NCI-H82 treated with DMSO at 0.1 percent for 48 hours (cell line): ENCODE data around the gene PABPN1L.
"Not testable (repeated sequence)": the region's sequence is repeated elsewhere in the genome, so short reads cannot be mapped to it uniquely, and the experiment has no call there.

Source experiments
- DNase-seq: peaks from one replicate; lab custom pipeline; 2025; ENCODE audit not compliant: unreplicated experiment; lab: John Stamatoyannopoulos, UW

The PABPN1L gene

DNA sequence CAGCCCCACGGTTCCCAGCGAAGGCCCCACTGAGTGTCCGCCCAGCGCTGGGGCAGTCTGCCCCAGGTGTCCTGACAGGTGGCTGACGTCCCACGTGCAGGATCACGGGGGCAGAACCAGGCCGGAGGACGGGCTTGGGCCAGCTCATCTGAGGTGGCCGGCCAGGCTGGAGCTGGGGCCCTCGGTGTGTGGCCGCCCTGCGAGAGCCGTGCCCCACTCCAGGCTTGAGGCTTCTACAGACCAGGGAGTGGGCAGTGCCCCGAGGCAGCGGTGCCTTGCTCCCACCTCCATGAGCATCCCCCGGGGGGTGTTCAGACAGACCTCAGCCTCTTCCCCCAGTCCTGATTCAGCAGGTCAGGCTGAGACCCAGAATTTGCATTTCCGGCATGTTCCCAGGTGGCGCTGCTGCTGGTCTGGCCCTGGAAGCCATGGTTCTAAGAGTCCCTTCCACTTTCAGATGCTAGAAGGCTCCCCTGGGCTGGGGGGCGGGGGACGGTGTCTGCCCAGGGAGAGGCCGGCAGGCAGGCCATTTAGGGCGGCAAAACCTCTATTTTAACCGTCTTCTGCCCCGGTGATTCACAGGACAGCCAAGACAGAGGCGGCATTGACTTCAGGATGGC, 35.4 kb upstream of the PABPN1L start:
- no peak for DNase-seq

DNA sequence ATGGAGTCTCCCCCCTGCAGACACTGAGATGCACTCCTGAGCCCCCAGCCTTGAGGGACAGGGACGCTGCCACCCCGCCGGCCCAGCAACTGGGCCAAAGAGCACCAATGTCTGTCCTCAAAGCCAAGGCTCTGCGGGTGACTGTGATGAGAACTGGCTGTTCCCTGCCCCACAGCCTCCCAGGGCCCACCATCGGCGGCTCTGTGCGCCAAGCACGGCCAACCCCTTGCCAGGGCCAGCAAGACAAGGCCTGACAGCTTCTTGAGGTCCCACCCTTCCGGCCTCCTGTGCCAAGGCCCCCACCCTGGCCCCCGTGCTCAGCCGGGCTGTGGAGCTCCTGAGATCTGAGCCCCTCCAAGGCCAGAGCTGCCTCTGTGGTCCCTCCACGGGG, 34.2 kb upstream of the PABPN1L start:
- no peak for DNase-seq

DNA sequence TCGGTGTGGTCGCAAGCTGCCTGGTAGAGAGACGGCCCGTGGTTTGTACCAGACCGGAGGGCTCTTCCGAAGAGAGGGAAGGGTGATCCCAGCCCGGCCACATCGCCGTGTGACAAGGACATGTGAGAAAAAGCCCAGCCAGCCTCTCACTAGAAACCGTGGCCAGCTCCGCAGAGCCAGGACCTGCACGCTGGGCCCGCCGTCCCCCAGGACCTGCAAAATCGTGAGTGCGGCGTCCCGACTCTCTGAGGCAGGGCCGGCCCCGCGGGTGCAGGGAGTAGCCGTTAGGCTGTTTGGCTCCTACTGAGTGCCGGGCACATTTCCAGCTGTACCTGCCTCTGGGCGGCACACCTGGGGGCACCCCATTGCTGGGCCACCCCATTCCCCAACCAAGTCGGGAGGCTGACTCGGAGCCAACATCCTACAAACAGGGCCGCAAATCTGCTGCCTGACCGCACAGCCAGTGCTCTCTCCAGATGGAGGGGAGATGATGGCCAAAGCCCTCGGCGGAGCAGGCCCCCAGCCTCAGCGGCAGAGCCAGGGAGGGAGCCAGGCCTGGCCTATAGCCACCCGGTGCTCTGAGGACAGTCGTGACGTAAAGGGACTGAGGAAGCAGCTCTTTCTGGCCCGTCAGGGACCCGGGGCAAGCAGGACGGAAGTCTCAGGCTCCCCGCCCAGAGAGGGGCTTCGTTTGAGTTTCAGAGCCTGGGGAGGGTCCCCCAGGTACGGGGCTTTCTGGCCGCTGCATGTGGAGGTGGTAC, 33.6 kb upstream of the PABPN1L start:
- DNase-seq: no peak

DNA sequence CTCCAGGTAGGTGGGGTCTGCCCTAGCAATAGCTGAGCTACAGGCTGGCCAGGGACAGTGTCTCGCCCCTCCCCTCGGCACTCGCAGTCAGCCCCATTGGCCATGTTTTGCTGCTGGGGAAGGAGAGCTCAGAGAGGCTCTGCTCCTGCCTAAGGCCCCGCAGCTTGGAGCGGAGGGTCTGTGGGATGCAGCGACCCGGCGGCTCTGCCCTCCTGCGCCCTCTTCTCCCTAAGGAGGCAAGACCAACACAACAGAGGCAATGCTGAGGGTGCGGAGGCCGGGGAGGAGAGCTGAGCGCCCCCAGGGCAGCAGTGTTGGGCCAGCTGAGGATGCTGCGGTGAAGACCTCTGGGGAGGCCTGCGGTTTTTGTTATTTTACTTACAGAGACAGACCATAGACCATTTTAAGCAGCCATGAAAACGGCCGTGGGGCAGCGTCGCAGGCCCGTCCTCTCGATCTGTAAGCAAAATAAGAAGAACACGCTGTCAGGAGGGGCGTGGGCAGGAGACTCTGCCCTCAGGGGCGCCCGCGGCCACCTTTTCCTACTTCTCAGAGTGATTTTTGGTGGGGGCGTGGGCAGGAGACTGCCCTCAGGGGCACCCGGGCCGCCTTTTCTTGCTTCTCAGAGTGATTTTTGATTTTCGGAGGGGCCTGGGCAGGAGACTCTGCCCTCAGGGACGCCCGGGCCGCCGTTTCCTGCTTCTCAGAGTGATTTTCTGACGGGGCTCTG, 31.4 kb upstream of the PABPN1L start:
- no peak for DNase-seq

DNA sequence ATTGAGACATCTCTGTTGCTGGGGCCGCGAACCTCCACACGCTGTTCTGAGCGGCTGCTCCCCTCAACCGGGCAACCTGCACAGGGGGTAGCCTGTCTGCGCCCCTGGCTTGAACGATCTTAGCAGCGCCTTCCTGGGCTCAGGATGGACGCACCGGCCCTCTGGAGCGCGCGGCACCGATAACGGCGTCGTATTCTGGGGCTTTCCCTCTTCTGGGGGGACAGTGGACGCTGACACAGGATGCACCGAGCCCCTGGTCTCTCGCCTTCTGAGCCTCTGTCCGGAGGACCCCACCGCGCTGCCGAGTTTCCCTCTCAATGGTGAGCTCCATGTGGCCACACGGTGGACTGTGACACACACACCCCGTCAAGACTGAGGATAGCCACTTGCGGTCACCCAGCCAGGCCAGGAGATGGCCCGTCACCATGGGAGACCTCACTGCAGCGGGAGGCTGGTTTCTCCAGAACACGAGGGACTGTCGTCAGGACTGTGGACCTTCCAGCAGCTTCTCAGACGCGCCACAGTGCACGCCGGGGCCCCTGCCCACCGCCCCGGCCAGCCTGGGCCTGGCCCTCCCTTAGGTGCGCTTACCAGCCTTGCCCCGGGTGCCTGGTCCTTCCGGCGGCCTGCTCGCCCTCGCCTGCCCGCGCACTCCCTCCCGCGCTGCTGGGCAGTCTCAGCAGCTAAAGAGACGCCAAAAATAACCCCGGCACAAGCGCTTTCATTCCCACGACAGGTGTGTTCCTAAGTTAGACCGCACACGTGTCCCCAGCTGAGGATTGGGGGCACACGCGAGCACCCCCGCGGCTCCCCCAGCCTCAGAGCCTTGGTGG, 30.0 kb upstream of the PABPN1L start:
- no peak for DNase-seq

DNA sequence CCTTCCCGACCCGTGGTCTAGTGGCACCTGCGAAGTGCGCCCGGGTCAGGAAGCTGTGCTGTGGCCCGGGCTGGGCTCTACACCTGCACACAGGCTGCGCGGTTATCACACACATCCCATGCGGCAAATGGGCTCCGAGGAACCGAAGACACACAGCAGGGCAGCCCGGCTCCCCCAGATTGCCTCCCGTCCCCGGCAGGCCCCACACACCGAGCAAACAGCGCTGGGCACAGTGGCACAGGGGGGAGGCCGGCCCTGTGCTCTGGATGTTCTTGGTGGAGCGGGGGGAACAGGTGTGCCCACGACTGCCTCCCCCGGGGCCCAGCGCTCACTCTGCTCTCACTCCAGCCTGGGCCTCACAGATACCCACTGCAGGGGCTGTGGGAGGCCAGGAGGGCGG, 28.9 kb upstream of the PABPN1L start:
- no peak for DNase-seq

DNA sequence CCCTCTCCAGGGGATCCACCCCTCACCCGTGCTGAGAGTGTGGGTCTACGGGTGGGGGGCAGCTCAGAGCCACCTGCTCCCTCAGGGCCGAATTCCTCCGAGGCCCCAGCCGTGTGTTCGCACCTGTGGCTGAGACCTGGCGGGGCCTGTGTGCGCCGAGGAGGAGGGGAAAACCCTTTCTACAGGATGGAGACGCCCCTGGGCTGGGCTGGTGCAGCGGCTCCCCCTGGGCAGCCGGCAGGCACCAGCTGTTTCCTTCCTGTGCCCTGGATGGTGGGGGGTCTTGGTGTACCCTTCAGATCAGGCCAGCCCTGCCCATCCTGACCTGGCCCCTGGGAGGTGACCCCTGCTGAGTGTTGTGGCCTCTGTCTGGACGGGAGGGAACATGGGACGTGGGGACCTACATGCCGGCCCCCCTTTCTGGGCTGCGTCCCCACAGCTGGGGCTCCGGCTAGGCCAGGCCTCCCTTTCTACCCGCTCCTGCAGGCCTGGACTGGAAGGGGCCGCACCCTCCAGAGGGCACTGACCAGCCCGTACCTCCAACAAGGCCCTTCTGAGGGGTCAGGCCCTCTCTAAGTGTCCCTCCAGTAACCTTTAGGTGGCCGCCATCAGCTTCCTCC, 28.3 kb upstream of the PABPN1L start:
- DNase-seq: no peak

DNA sequence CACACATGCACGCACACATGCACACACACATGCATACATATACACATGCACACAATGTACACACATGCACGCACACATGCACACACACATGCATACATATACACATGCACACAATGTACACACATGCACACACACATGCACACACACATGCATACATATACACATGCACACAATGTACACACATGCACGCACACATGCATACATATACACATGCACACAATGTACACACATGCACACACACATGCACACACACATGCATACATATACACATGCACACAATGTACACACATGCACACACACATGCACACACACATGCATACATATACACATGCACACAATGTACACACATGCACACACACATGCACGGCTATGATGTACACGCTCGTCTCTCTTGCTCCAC, 27.8 kb upstream of the PABPN1L start:
- not testable (repeated sequence) for DNase-seq

DNA sequence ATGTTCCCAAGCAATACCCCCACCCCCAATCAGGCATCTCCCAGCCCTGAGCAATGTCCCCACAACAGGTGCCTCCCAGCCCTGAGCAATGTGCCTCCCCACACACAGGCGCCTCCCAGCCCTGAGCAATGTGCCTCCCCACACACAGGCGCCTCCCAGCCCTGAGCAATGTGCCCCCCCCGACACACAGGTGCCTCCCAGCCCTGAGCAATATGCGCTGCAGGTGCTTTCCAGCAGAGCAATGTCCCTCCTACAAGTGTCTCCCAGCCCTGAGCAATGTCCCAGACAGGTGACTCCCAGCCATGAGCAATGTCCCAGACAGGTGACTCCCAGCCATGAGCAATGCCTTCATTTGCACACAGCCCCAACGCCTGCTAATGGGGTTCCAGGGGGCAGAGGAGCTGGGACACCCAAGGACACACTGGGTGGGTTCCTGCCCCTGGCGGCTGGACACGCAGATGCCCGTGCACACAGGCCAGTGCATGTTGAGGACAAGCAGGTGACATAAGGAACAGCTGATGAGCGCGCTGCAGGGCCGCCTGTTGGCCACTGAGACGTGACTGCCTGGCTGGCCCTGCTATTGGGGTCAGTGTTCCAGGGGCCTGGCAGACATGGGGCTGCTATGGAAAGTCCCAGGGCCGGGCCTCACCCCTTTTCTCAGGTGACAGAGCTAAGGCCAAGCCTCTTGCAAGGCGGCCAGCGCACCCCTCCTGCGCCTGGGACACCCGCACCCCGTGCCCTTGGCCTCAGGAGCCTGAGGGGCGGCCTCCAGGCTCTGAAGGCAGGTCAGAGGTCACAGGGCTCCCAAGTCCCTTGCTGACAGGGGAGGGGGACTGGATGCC, 26.9 kb upstream of the PABPN1L start:
- no peak for DNase-seq

DNA sequence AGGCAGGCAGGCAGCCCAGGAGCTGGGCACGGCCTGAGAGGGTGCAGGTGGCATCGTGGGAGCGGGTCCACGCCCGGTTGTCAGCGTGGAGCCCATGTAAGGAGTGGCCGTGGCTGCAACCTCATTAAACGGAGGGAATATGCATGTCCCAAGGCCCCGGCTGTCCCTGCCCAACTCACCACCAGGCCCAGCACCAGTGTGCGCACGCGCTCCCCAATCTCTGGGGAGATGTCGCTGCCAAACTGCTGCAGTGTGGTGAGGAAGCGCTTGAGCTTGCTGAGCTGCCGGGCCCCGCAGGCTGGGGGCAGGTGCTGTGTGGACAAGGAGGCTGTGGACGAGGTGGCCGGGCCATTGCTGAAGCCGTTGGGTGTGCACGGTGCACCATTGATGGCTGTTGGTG, 25.6 kb upstream of the PABPN1L start:
- no peak for DNase-seq

DNA sequence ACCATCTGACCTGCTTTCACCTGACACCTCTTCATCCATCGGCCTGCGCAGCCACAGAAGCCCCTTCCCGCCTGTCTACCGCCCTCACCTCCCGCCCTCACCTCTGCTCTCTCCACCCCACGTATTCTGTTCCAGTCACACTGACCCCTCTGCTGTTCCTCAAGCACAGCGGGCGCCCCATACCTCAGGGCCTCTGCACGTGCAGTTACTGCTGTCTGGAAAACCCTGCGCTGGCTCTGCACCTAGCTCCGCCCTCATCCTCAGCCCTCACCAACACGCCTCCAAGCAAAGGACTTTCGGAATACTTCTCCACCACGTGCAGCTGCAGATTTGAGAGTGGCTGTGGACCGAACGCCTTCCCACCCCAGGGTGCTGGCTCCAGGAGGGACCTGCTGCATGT, 24.6 kb upstream of the PABPN1L start:
- no peak for DNase-seq

DNA sequence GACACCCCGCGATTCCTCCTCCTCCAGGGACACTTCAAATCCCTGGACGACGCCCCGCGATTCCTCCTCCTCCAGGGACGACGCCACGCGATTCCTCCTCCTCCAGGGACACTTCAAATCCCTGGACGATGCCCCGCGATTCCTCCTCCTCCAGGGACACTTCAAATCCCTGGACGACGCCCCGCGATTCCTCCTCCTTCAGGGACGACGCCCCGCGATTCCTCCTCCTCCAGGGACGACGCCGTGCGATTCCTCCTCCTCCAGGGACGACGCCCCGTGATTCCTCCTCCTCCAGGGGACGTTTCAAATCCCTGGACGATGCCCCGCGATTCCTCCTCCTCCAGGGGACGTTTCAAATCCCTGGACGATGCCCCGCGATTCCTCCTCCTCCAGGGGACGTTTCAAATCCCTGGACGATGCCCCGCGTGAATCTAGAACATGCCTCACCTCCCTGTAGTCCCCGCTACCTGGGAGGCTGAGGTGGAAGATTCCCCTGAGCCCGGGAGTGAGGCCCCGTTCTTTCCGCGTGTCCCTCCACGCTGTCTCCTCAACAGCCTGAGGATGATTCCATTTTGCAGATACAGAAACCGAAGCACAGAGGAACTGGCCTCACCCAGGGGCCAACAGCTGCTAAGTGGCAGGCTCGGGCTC, 23.4 kb upstream of the PABPN1L start:
- not testable (repeated sequence) for DNase-seq

DNA sequence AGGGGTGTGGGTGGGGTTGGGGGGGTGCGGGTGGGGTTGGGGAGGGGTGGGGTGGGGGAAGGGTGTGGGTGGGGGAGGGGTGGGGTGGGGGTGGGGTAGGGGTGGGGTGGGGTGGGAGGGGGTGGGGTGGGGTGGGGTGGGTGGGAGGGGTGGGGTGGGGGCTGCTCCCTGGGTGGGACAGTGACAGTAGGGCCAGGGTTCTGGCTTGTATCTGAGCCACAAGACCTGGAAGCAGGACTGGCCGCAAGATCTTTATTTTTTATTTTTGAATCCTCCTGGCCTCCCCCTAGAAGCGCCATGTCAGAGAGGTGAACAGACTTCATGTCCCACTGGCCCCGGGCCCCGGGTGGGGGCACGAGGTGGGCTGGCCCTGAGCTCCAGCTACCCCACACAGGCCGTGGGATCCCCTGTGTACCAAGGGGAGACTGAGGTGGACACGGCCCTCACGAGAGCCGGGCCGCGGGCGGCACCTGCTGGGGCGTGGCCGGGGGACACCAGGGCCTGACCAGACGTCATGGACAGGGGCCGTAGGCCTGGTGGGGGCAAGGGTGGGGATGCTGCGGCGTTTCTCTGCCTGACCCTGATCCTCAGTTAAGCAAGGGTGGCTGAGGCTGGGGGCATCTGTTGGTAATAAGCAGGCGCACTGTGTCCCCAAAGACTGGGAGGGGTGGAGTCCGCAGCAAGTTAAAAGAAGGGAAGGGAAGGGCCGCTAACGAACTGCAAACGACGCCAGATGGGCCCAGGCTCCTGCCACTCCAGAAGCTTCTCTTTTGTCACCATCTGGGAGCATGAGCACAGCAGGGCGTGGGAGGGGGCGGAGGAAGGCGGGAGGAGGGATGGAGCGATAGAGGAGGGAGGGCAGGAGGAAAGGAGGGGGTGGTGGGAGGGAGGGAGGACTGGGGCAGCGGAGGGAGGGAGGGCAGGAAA, 22.3 kb upstream of the PABPN1L start:
- peak; percentile 22 for DNase-seq

DNA sequence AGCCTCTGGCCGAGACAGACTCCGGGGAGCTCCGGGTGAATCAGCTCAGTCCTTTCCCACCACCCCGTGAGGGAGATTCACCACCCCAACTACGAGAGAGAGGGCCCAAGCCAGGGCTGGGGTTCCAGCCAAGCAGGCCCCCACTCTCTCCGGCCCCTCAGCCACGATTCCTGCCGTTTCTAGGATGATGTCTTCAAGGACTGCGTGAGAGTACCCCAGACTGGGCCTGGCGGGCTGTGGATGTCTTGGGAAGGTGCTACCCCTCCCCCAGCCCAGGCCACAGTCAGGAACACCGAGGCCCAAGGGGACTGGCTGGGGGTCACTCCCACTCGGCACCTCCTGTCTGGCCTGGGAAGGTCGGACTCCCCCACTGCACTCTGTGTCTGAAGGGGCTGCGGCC, 21.6 kb upstream of the PABPN1L start:
- no peak for DNase-seq

DNA sequence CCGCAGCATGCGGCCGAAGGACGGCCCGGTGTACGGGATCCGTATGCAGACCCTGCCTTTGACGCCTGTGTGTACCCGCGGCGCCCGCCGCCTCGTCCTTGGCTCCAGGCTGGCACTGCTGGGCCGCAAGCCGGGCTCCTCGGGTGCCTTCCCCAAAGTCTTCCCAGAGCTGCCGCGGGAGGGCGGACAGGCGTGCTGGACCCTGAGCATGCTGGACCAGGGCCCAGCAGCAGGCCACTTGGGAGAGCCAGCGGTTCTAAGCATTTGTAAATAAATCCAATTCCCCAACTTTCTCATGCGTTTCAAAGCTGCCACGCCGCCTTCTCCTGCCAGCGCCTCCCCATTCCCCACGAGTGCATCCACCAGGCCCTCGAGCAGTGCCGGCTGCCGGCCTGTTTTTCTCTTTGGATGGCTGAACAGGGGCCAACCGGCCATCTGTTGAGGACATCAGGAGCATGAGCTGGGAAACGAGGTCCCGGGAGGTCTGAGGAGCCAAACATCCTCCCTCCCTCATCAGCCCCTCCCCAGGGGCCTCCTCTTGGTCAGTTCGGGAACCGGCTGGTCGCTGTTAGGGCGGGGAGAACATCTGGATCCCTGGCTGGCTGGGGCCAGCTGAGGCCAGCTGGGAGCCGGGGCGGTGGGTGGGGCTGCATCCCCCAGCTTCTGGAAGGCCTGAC, 20.5 kb upstream of the PABPN1L start:
- DNase-seq: peak; percentile 23

DNA sequence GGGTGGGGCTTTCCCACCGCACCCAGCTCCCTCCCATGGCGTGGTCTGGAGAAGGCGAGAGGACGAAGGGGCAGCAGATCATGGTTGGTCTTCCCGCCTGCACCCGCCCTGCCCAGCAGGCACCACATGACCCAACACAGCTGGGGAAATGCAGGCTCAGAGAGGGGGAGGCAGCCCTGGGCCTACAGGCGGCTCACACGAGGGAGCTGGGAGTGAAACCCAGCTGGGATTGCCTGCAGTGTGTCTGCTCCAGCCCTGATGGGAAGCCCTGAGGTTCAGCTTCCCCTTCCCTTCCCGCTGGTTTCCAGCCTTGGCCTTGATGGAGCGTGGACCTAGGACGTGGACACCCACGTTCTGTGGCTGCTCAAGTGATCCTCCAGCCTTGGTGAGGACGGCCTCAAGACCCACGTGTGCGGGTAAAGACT, 20.0 kb upstream of the PABPN1L start:
- no peak for DNase-seq

DNA sequence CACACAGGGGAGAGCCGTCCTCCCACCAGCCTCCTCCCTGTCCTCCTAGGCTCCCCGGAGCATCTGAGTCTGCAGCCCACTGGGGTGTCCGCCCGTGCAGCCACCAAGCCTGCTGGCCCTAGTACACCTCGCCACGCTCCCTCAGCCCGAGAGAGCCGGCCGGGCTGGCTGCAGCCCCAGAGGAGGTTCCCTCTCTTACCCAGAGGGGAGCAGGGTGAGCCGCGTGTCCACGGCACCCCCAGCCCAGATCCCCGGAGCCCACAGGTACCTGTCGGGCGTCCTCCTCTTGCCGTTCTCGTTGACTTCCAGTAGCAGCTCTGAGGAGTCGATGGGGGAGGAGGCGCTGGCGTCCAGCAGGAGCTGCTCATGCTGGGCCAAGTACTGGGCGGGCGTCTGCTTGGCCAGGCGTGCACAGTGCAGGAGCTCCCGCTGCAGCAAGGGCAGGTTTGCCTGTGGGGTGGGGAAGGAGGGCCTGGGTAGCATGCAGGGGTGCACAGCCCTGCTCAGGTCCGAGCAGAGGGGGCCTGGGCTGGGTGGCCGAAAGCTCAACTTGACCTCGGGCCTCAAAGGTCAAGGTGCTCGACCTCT, 19.3 kb upstream of the PABPN1L start:
- no peak for DNase-seq
